Epithelial cell of esophagus (primary cell): ENCODE results near the gene CAPZA2.

ENCODE experiments used
- DNase-seq: peaks from one replicate; pipeline ENCODE4 v3.0.0; 2010; ENCODE audit warnings: low read depth
- H3K4me3 ChIP-seq: 2 replicates; pipeline ENCODE4 v1.5.1; 2011; ENCODE audit warnings: mild to moderate bottlenecking, low read length, control low read depth
- CTCF ChIP-seq: IDR thresholded peaks from 2 replicates; pipeline ENCODE4 v1.5.1; 2011; ENCODE audit warnings: low read depth, mild to moderate bottlenecking, low read length, control low read depth, inconsistent platforms; ENCODE audit not compliant: insufficient read depth; ENCODE audit errors: missing control alignments

The CAPZA2 gene

GRCh38 chr7:116840256-116840655 is 22.1 kb upstream of the CAPZA2 start:
- TF ChIP-seq CTCF, result no peak
- no peak overlapping the region for H3K4me3 ChIP-seq
- no peak for DNase-seq

- TF ChIP-seq CTCF, result no peak
- DNase-seq, result no peak
- no peak overlapping the region for H3K4me3 ChIP-seq
These were observed 20.0 kb upstream of the CAPZA2 start for GRCh38 chr7:116842371-116842770.

- no peak for DNase-seq
- no peak for TF ChIP-seq CTCF
- no peak overlapping the region for H3K4me3 ChIP-seq
These were observed 19.0 kb upstream of the CAPZA2 start for GRCh38 chr7:116843378-116843777.

- TF ChIP-seq CTCF, result no peak
- no peak for DNase-seq
- no peak overlapping the region for H3K4me3 ChIP-seq
These were observed 11.2 kb upstream of the CAPZA2 start for GRCh38 chr7:116851175-116851574.

- no peak for DNase-seq
- TF ChIP-seq CTCF, result no peak
- no peak overlapping the region for H3K4me3 ChIP-seq
These were observed 10.7 kb upstream of the CAPZA2 start for GRCh38 chr7:116851671-116852070.

- DNase-seq, result no peak
- no peak overlapping the region for H3K4me3 ChIP-seq
- TF ChIP-seq CTCF, result no peak
These were observed 8.3 kb upstream of the CAPZA2 start for GRCh38 chr7:116854132-116854531.

- no peak overlapping the region for H3K4me3 ChIP-seq
- no peak for TF ChIP-seq CTCF
- no peak for DNase-seq
These were observed 5.3 kb upstream of the CAPZA2 start for GRCh38 chr7:116857052-116857451.
